Measurements from ENCODE around the gene TBCD. TPM values are rescaled to one million over a fixed set of nuclear protein-coding genes. Genes with fewer than 3 reads are reported as not detected.

The TBCD gene
- total RNA-seq, 1 experiment from 2014 or later = 173 TPM

DNA sequence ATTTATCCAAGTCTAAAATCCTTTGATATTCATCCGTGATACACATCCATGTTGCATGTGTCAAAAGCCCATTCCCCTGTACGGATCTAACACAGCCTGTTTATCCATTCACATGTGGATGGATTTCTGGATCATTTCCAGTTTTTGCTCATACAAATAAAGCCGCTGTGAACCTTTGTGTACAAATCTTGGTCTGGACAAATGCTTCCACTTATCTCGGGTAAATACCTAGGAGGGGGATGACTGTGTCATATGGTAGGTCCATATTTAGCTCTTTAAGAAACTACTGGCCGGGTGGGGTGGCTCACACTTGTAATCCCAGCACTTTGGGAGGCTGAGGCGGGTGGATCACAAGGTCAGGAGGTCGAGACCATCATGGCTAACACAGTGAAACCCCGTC, 6.3 kb upstream of the TBCD start (continued):
- TF ChIP-seq FOXP4 (CRISPR knock-in tag; IDR thresholded peaks at IDR 0.05) = no peak
- TF ChIP-seq EMX1 (CRISPR knock-in tag; IDR thresholded peaks at IDR 0.05) = no peak
- TF ChIP-seq ZNF138 (CRISPR knock-in tag; conservative IDR thresholded peaks at IDR 0.05) = no peak
- TF ChIP-seq SP1 (CRISPR knock-in tag; conservative IDR thresholded peaks at IDR 0.05) = no peak
- no peak for TF ChIP-seq ZSCAN18 (CRISPR knock-in tag; IDR thresholded peaks at IDR 0.05)
- TF ChIP-seq E2F5 (CRISPR knock-in tag; IDR thresholded peaks at IDR 0.05) = no peak
- TF ChIP-seq PRDM15 (CRISPR knock-in tag; IDR thresholded peaks at IDR 0.05) = no peak

DNA sequence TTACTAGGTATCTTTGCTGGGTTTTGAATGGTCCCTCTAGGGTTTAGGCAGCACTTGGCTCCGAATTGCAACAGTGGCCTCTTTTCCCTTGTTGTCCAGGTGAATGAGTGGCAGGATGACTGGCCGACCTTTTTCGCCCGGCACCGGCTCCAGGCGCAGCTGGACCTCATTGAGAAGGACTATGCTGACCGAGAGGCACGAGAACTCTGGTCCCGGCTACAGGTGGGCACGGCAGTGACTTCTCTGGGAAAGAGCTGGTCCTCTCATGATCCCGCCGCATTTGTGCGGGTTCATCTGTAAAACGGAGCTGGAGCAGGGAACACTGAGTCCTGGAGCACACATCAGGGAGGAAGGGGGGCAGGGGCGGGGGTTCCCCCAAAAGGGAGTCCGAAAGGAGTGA, 3.1 kb upstream of the TBCD start:
- TF ChIP-seq GABPB1 (CRISPR knock-in tag; IDR thresholded peaks at IDR 0.05) (no peak), IRF2 (CRISPR knock-in tag; IDR thresholded peaks at IDR 0.05; ENCODE audit: borderline replicate concordance, low read depth) (no peak), PRRX2 (CRISPR knock-in tag; IDR thresholded peaks at IDR 0.05) (no peak), TCF7 (CRISPR knock-in tag; IDR thresholded peaks at IDR 0.05; ENCODE audit: low read depth) (no peak), GTF2I (CRISPR knock-in tag; conservative IDR thresholded peaks at IDR 0.05) (no peak)
- TF ChIP-seq, protein P1, sequence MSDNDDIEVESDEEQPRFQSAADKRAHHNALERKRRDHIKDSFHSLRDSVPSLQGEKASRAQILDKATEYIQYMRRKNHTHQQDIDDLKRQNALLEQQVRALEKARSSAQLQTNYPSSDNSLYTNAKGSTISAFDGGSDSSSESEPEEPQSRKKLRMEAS (CRISPR knock-in tag; IDR thresholded peaks at IDR 0.05) = no peak
- TF ChIP-seq, protein P2, sequence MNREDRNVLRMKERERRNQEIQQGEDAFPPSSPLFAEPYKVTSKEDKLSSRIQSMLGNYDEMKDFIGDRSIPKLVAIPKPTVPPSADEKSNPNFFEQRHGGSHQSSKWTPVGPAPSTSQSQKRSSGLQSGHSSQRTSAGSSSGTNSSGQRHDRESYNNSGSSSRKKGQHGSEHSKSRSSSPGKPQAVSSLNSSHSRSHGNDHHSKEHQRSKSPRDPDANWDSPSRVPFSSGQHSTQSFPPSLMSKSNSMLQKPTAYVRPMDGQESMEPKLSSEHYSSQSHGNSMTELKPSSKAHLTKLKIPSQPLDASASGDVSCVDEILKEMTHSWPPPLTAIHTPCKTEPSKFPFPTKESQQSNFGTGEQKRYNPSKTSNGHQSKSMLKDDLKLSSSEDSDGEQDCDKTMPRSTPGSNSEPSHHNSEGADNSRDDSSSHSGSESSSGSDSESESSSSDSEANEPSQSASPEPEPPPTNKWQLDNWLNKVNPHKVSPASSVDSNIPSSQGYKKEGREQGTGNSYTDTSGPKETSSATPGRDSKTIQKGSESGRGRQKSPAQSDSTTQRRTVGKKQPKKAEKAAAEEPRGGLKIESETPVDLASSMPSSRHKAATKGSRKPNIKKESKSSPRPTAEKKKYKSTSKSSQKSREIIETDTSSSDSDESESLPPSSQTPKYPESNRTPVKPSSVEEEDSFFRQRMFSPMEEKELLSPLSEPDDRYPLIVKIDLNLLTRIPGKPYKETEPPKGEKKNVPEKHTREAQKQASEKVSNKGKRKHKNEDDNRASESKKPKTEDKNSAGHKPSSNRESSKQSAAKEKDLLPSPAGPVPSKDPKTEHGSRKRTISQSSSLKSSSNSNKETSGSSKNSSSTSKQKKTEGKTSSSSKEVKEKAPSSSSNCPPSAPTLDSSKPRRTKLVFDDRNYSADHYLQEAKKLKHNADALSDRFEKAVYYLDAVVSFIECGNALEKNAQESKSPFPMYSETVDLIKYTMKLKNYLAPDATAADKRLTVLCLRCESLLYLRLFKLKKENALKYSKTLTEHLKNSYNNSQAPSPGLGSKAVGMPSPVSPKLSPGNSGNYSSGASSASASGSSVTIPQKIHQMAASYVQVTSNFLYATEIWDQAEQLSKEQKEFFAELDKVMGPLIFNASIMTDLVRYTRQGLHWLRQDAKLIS (CRISPR knock-in tag; IDR thresholded peaks at IDR 0.05; ENCODE audit: borderline replicate concordance) = no peak
- TF ChIP-seq, protein P3, sequence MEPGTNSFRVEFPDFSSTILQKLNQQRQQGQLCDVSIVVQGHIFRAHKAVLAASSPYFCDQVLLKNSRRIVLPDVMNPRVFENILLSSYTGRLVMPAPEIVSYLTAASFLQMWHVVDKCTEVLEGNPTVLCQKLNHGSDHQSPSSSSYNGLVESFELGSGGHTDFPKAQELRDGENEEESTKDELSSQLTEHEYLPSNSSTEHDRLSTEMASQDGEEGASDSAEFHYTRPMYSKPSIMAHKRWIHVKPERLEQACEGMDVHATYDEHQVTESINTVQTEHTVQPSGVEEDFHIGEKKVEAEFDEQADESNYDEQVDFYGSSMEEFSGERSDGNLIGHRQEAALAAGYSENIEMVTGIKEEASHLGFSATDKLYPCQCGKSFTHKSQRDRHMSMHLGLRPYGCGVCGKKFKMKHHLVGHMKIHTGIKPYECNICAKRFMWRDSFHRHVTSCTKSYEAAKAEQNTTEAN (CRISPR knock-in tag; IDR thresholded peaks at IDR 0.05) = no peak
- H3K27me3 Mint-ChIP-seq (ENCODE audit: low read depth) = peaks cover 13% of the 10 kb centered on the region
- peaks cover 25% of the 10 kb centered on the region for H3K4me1 Mint-ChIP-seq
- peaks cover 23% of the 10 kb centered on the region for H3K9me3 Mint-ChIP-seq
- DNase-seq (ENCODE audit: low spot score) = no peak
- peaks cover 35% of the 10 kb centered on the region for H3K36me3 Mint-ChIP-seq
- H3K4me3 Mint-ChIP-seq = no peak overlapping the region
- ChIA-PET CTCF (no interaction called here), POLR2A (interaction anchor here (0.7 kb wide), 1 partner anchor 58 kb away, joined by 3 read pairs; no protein-coding TSS in a partner anchor)
- ATAC-seq = no peak
- no peak overlapping the region for H3K27ac Mint-ChIP-seq
